ENCODE measurements around the gene ABHD1. TPM values are rescaled to one million over a fixed set of nuclear protein-coding genes. Genes with fewer than 3 reads are reported as not detected.

ABHD1 gene
- total RNA-seq, 4 donors from 2014 or later = 0.75 to 1.5 TPM; not detected in 2

DNA sequence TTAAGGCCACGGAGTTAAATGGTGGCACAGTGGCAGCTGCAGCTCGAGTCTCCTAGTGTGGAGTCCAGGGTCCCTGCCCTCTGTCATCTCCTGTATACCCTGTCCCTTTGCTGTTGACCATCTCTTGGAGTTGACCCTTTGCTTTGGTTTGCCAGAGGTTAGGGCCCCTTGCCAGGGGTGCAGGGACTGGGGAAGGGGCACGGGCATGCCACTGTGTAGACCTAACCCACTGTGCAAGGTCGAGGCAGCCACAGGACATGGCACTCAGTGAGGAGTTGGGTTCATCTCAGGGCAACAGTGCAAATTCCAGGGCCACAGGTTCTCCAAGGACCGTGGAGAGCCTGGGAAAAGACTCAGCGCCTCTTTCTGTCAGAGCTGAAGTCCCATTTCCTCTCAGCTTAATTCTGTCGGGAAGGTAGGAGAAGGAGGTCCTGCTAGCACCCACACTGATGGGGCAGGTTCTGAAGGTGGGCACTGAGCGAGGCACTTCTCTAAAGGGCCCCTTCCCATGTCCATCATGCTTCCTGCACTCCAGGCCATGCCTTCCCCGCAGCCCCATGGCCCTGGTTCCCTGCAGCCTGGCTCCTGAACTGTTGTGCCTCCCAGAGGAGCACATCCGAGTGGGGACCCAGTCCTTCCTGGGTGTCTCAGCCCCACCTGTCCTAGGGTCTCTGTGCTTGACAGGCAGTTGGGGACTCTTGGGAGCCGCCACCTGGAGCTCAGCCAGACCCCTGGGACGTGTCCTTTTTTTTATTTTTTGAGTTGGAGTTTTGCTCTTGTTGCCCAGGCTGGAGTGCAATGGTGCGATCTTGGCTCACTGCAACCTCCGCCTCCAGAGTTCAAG lies 34.3 kb upstream of the ABHD1 start:
- no peak for TF ChIP-seq CTCF (IDR thresholded peaks at IDR 0.05; ENCODE audit: low read depth)

GRCh38 chr2:27091746-27092695 lies 31.6 kb upstream of the ABHD1 start:
- TF ChIP-seq CTCF (IDR thresholded peaks at IDR 0.05; ENCODE audit: low read depth) = no peak

DNA sequence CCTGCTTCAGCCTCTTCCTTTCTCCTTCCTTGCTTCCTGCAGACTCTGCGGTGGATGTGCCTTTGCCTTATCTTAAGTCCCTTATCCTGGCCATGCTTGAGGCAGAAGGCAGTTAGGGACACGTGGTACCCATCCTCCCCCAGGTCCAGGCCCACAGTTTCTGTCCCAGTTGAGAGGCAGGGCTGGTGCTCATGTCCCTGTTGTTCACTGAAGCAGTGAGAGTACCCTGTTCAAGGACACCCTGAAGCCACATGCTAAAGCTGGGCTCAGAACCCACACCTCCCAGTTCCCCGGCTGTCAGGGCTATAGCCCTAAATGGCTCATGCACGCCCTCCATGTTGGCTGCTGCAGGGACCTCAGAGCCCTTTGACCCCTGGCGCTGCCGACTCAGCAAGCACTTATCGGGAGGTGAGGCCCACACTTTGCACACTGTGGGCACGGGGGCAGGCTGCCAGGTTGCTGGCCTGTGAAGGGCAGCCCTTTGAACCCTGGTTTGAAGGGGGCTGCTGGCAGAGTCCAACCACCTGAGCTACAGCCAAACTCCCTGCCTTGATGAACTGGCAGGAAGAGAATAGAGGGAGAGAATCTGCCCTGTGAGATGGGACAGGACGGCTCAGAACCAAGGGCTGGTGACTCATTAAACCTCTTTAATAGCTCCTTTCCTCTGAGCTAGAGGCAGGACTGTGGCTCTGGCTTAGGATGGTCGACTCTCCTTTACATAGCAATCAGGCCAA lies 30.8 kb upstream of the ABHD1 start:
- no peak for TF ChIP-seq CTCF (IDR thresholded peaks at IDR 0.05; ENCODE audit: low read depth)

DNA sequence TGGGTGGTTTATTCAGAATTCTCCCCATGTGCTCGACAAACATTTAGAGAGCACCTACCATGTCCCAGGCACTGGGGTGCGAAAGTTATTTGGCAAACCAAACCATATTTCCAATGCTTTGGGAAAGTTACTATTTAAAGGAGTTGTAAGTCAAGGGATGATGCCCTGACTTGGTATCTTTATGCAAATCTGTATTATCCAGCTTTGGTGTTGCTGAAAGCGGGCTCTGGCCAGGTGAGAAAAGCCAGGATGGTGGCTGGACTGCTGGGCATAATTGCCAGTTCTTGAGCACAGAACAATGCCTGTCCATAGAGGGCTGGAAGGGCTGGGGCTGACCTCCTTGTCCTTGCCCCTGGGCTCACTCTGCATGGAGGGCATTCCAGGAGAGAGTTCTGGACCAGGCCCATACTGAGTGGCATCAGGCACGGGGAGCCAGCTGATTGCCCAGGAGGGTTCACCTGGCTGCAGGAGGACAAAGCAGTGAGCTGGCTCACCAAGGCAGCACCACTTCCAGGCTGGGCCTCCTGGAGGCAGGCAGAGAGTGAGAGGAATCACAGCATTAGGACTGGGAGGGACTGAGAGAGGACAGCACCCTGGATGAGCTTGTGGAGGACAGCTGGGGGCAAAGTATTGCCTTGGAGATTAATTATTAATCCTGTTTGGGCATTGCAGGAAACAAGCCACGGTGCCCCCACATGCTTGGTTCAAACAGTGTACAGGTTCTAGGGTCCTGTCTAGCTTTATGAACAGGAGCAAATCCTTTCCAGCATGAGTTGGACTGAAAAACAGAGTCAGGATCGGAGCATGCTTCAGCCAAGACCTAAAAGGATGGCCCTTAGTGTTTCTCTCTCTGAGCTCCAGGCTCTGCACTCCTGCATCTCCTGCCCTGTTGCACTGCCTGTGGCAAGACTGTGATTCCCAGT lies 29.9 kb upstream of the ABHD1 start:
- no peak for TF ChIP-seq CTCF (IDR thresholded peaks at IDR 0.05; ENCODE audit: low read depth)

DNA sequence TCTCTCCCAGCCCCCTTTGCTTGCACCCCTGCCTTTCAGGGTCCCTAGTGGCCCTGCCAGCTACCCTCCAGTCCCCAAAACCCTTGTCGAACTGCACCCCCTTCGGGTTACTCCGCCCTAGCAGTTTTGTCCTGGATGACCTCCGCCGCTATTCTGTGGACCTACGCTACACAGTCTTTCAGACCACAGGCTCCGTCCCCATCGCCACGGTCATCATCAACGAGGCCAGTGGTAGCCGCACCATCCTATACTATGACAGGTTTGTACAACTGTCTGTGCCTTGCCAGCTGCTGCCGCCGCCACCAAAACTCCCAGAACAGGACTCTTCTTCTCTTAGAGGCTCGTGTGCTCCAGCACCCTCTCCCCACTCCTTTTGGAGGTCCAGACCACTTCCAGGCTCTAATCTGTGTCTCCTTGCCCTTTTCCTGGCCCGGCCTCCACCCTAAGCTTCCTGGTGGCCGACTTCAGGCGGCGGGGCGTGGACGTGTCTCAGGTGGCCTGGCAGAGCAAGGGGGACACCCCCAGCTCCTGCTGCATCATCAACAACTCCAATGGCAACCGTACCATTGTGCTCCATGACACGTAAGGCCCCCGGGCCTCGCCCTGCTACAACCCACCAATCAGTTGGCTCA lies 29.1 kb upstream of the ABHD1 start:
- TF ChIP-seq CTCF (IDR thresholded peaks at IDR 0.05; ENCODE audit: low read depth) = no peak

DNA sequence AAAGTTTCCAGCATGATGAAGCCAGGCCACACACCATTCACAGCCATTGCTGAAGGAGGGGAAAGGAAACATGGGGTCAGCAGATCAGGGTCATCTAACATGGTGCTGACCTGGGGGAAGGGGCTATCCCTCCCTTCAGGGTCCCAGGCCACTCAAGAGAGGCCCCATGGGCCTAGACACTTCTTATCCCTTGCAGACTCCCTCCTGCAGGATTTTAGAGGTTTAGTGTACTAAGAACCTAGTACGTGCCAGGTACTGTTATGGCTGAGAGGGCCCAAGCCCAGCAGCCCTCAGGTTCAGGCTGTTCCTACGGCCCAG lies 28.2 kb upstream of the ABHD1 start:
- no peak for TF ChIP-seq CTCF (IDR thresholded peaks at IDR 0.05; ENCODE audit: low read depth)
